ENCODE results near the gene LIX1L. TPM values are rescaled to one million over a fixed set of nuclear protein-coding genes. Genes with fewer than 3 reads are reported as not detected.

The LIX1L gene
- total and polyA plus RNA-seq, 2 of the 13 experiments (the other 11 are each of a cell fraction or from before 2014, with no cell fraction given), result 8.1 to 24.9 TPM

- TF ChIP-seq PRDM4 (CRISPR knock-in tag; IDR thresholded peaks at IDR 0.05; ENCODE audit: borderline replicate concordance), result no peak
- TF ChIP-seq HDAC1 (CRISPR knock-in tag; IDR thresholded peaks at IDR 0.05), result no peak
- TF ChIP-seq ZNF605 (CRISPR knock-in tag; IDR thresholded peaks at IDR 0.05), result peak; percentile 42; the same call in 1 of the 2 replicates
- TF ChIP-seq AKAP8 (CRISPR knock-in tag; IDR thresholded peaks at IDR 0.05), result no peak
- no peak for TF ChIP-seq KDM1A (CRISPR knock-in tag; IDR thresholded peaks at IDR 0.05)
- no peak for TF ChIP-seq ZNF766 (CRISPR knock-in tag; IDR thresholded peaks at IDR 0.05; ENCODE audit: borderline replicate concordance)
- no peak for TF ChIP-seq MLLT10 (CRISPR knock-in tag; IDR thresholded peaks at IDR 0.05)
- TF ChIP-seq NKX3-1 (CRISPR knock-in tag; IDR thresholded peaks at IDR 0.05), result no peak
- TF ChIP-seq KDM2A (CRISPR knock-in tag; IDR thresholded peaks at IDR 0.05; ENCODE audit: borderline replicate concordance, low read depth), result peak; percentile 34; the same call in 1 of the 2 replicates
- TF ChIP-seq PCBP2 (optimal IDR thresholded peaks at IDR 0.05; ENCODE audit: low read depth, low read length, poor library complexity, severe bottlenecking), result no peak
- TF ChIP-seq HHEX (CRISPR knock-in tag; IDR thresholded peaks at IDR 0.05), result no peak
- TF ChIP-seq ZFY (CRISPR knock-in tag; IDR thresholded peaks at IDR 0.05), result peak; percentile 32; the same call in 1 of the 2 replicates
- no peak for TF ChIP-seq SIN3A (IDR thresholded peaks at IDR 0.05; ENCODE audit: borderline replicate concordance, low read depth, low read length)
- TF ChIP-seq ZNF672 (CRISPR knock-in tag; IDR thresholded peaks at IDR 0.05), result no peak
- peak; percentile 28; the same call in 1 of the 2 replicates for TF ChIP-seq ZNF891 (CRISPR knock-in tag; IDR thresholded peaks at IDR 0.05)
- no peak for TF ChIP-seq ZNF44 (CRISPR knock-in tag; IDR thresholded peaks at IDR 0.05)
- TF ChIP-seq ERF (CRISPR knock-in tag; IDR thresholded peaks at IDR 0.05), result no peak
- no peak for TF ChIP-seq PRDM10 (CRISPR knock-in tag; IDR thresholded peaks at IDR 0.05; ENCODE audit: low read depth)
- no peak for TF ChIP-seq MTA3 (CRISPR knock-in tag; IDR thresholded peaks at IDR 0.05)
- no peak for TF ChIP-seq SUZ12 (IDR thresholded peaks at IDR 0.05; ENCODE audit: low read depth, low read length)
- peak; percentile 36; the same call in 1 of the 2 replicates for TF ChIP-seq TBX2 (CRISPR knock-in tag; IDR thresholded peaks at IDR 0.05; ENCODE audit: borderline replicate concordance)
- TF ChIP-seq ZBTB7B (CRISPR knock-in tag; IDR thresholded peaks at IDR 0.05), result no peak; the same call in 1 of the 2 replicates
- no peak for TF ChIP-seq STAG1 (CRISPR knock-in tag; IDR thresholded peaks at IDR 0.05)
- TF ChIP-seq ZNF367 (CRISPR knock-in tag; IDR thresholded peaks at IDR 0.05; ENCODE audit: borderline replicate concordance), result no peak
- TF ChIP-seq, protein P1, sequence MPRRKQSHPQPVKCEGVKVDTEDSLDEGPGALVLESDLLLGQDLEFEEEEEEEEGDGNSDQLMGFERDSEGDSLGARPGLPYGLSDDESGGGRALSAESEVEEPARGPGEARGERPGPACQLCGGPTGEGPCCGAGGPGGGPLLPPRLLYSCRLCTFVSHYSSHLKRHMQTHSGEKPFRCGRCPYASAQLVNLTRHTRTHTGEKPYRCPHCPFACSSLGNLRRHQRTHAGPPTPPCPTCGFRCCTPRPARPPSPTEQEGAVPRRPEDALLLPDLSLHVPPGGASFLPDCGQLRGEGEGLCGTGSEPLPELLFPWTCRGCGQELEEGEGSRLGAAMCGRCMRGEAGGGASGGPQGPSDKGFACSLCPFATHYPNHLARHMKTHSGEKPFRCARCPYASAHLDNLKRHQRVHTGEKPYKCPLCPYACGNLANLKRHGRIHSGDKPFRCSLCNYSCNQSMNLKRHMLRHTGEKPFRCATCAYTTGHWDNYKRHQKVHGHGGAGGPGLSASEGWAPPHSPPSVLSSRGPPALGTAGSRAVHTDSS (CRISPR knock-in tag; conservative IDR thresholded peaks at IDR 0.05), result no peak
Observed at GRCh38 chr1:145961425-145962156, 3.8 kb upstream of the LIX1L start (continued).

Data from HepG2 (cell line).